Thyroid gland (tissue), 4 donors: ENCODE data around the gene KREMEN2.

Experiments used
- CTCF ChIP-seq, 6 experiments: fragments of 200-600 bp in 3 of 6; fragments of 450-650 bp in 3 of 6; sonication (generic) in 3 of 6; IDR thresholded peaks; one replicate each; pipeline ENCODE4 v1.5.1; 2016 to 2019; ENCODE audit warnings: antibody characterized with exemption in 6 of 6, mild to moderate bottlenecking in 2 of 6, inconsistent platforms in 1 of 6, moderate library complexity in 1 of 6
- POLR2A ChIP-seq, 2 donors: fragments of 450-650 bp; IDR thresholded peaks; one replicate each; pipeline ENCODE4 v1.6.1; 2017; ENCODE audit warnings: antibody characterized with exemption in 2 of 2, mild to moderate bottlenecking in 2 of 2, moderate library complexity in 1 of 2

- TF ChIP-seq POLR2A (IDR thresholded peaks at IDR 0.05) (no peak), CTCF (IDR thresholded peaks at IDR 0.05) (no peak)
These were observed 11.4 kb upstream of the KREMEN2 start for GRCh38 chr16:2952679-2953078.
